HG03060 (cell line): ENCODE data around the gene CCDC152.

Source experiments
- ATAC-seq: cut with Tn5 transposase; IDR thresholded peaks from one replicate; pipeline ENCODE4 v1.9.1; 2021; ENCODE audit warnings: low read depth, moderate number of reproducible peaks; ENCODE audit not compliant: unreplicated experiment

Gene CCDC152

GRCh38 chr5:42779083-42779482, 22.5 kb downstream of the CCDC152 start:
- no peak for ATAC-seq

- no peak for ATAC-seq
Measured at GRCh38 chr5:42781584-42781983, 25.0 kb downstream of the CCDC152 start.

- no peak for ATAC-seq
Measured at GRCh38 chr5:42784132-42784531, 27.5 kb downstream of the CCDC152 start.

GRCh38 chr5:42785756-42786155, 29.1 kb downstream of the CCDC152 start:
- ATAC-seq = no peak

- ATAC-seq = no peak
Measured at GRCh38 chr5:42787073-42787472, 30.5 kb downstream of the CCDC152 start.

- no peak for ATAC-seq
Measured at GRCh38 chr5:42787845-42788244, 31.2 kb downstream of the CCDC152 start.

- no peak for ATAC-seq
Measured at GRCh38 chr5:42791151-42791550, 34.5 kb downstream of the CCDC152 start.

GRCh38 chr5:42798284-42799240, 41.9 kb downstream of the CCDC152 start:
- no peak for ATAC-seq

- no peak for ATAC-seq
Measured at GRCh38 chr5:42799241-42799608, 42.6 kb downstream of the CCDC152 start.

- no peak for ATAC-seq
Measured at GRCh38 chr5:42799668-42800114, 43.1 kb downstream of the CCDC152 start.

- no peak for ATAC-seq
Measured at GRCh38 chr5:42800748-42801330, 44.2 kb downstream of the CCDC152 start.

GRCh38 chr5:42801516-42802166, 45.0 kb downstream of the CCDC152 start:
- no peak for ATAC-seq

GRCh38 chr5:42804717-42805339, 48.2 kb downstream of the CCDC152 start:
- no peak for ATAC-seq

GRCh38 chr5:42806004-42806700, 49.5 kb downstream of the CCDC152 start:
- no peak for ATAC-seq

GRCh38 chr5:42806701-42807262, 50.2 kb downstream of the CCDC152 start:
- ATAC-seq = no peak

GRCh38 chr5:42807722-42808447, 51.3 kb downstream of the CCDC152 start:
- no peak for ATAC-seq

GRCh38 chr5:42808888-42809611, 52.4 kb downstream of the CCDC152 start:
- no peak for ATAC-seq

- no peak for ATAC-seq
Measured at GRCh38 chr5:42810834-42811590, 54.4 kb downstream of the CCDC152 start.
